ENCODE measurements around the gene SORT1.

Gene SORT1

DNA sequence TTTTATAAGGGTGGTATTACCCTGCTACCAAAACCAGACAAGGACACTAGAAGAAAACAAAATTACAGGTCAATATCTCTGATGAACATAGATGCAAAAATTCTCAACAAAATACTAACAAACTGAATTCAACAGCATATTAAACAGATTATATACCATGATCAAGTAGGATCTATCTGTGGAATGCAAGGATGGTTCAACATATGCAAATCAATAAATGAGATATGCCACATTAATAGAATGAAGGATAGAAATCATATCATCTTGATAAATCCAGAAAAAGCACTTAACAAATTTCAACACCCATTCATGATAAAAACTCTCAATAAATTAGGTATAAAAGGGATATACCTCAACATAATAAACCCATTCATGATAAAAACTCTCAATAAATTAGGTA, 66.6 kb downstream of the SORT1 start:
- no peak for DNase-seq (ENCODE audit: low read depth)
- no peak overlapping the region for H3K4me3 ChIP-seq (ENCODE audit: control insufficient read depth, low read depth, low read length)
- TF ChIP-seq CTCF (conservative IDR thresholded peaks at IDR 0.05; ENCODE audit: control insufficient read depth, insufficient read depth, low read depth, low read length): no peak

DNA sequence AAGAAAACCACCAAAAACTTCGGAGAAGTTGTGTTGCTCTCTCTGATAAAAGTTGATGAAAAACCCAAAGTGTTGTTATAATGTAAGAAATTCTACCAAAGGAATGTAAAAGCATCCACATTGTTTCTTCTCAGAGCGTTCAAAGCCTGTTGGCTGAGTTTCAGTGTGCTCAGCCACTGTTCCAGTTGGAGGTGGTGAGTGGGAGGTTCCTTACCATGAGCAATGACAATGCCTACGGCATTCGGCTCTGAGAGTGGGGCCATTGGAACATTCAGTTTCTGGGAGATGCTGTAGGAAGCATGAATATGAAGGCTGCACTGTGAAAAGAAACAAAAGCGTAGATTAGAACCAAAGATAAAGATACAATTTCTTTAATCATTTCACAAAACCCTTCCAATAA, 70.4 kb downstream of the SORT1 start:
- H3K4me3 ChIP-seq (ENCODE audit: control insufficient read depth, low read depth, low read length): no peak overlapping the region
- peak; percentile 17 for DNase-seq (ENCODE audit: low read depth)
- TF ChIP-seq CTCF (conservative IDR thresholded peaks at IDR 0.05; ENCODE audit: control insufficient read depth, insufficient read depth, low read depth, low read length): no peak

- no peak overlapping the region for H3K4me3 ChIP-seq (ENCODE audit: control insufficient read depth, low read depth, low read length)
- no peak for TF ChIP-seq CTCF (conservative IDR thresholded peaks at IDR 0.05; ENCODE audit: control insufficient read depth, insufficient read depth, low read depth, low read length)
- DNase-seq (ENCODE audit: low read depth): no peak
Measured at GRCh38 chr1:109322974-109323373, 74.7 kb downstream of the SORT1 start.

- no peak for TF ChIP-seq CTCF (conservative IDR thresholded peaks at IDR 0.05; ENCODE audit: control insufficient read depth, insufficient read depth, low read depth, low read length)
Measured at GRCh38 chr1:109319114-109319513, 78.6 kb downstream of the SORT1 start.

DNA sequence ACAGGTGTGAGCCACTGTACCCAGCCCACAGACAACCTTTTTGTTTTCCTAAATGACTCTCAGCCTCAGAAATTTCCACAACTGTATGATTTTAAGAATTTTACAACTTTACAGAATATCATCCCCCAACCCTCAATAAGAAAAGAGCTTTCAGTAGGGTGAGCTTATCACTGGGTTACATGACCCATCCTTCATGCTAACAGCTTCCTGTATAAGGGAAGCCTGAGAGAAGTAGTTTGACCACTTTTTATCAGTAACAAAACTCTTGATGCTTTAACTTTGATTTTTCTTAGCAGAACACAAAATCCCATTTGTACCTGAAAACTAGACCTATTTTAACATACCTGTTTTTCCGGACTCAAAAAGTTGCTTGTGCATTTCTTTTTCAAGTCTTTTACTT, 81.2 kb downstream of the SORT1 start:
- DNase-seq (ENCODE audit: low read depth): no peak
- no peak overlapping the region for H3K4me3 ChIP-seq (ENCODE audit: control insufficient read depth, low read depth, low read length)
- TF ChIP-seq CTCF (conservative IDR thresholded peaks at IDR 0.05; ENCODE audit: control insufficient read depth, insufficient read depth, low read depth, low read length): no peak

More at GRCh38 chr1:109319114-109319513, 78.6 kb downstream of the SORT1 start:
- no peak for DNase-seq (ENCODE audit: low read depth)
- H3K4me3 ChIP-seq (ENCODE audit: control insufficient read depth, low read depth, low read length): no peak overlapping the region

DNA sequence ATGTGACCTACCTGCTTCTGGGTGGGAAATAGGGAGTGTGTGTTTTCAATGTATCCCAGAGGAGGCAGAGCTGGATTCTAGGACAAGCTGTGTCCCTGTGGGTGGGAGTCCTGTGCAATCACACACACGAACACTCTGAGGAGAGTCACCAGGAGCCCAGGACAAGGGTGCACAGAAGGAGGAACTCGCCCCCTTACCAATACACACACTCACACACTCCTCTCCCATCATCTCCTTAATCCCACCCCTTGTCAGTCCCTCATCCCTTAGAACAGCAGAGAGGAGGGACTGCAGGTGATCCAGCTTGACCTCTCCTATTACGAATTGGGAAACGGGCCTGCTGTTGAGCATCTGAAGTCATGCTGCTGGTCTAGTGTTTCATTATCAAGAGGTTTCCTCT, 82.4 kb downstream of the SORT1 start:
- TF ChIP-seq CTCF (conservative IDR thresholded peaks at IDR 0.05; ENCODE audit: control insufficient read depth, insufficient read depth, low read depth, low read length): no peak
- DNase-seq (ENCODE audit: low read depth): no peak
- no peak overlapping the region for H3K4me3 ChIP-seq (ENCODE audit: control insufficient read depth, low read depth, low read length)

- DNase-seq (ENCODE audit: low read depth): peak; percentile 25
- no peak for TF ChIP-seq CTCF (conservative IDR thresholded peaks at IDR 0.05; ENCODE audit: control insufficient read depth, insufficient read depth, low read depth, low read length)
Measured at GRCh38 chr1:109314795-109315194, 82.9 kb downstream of the SORT1 start.

More at GRCh38 chr1:109314795-109315194, 82.9 kb downstream of the SORT1 start:
- no peak overlapping the region for H3K4me3 ChIP-seq (ENCODE audit: control insufficient read depth, low read depth, low read length)

All from fibroblast of mammary gland (primary cell).